Measurements from ENCODE around the gene RAPGEF4. TPM values are rescaled to one million over a fixed set of nuclear protein-coding genes. Genes with fewer than 3 reads are reported as not detected.

Gene RAPGEF4
- total and polyA plus RNA-seq, 2 of the 13 experiments (the other 11 are each of a cell fraction or from before 2014, with no cell fraction given) = 0.78 to 0.91 TPM

DNA sequence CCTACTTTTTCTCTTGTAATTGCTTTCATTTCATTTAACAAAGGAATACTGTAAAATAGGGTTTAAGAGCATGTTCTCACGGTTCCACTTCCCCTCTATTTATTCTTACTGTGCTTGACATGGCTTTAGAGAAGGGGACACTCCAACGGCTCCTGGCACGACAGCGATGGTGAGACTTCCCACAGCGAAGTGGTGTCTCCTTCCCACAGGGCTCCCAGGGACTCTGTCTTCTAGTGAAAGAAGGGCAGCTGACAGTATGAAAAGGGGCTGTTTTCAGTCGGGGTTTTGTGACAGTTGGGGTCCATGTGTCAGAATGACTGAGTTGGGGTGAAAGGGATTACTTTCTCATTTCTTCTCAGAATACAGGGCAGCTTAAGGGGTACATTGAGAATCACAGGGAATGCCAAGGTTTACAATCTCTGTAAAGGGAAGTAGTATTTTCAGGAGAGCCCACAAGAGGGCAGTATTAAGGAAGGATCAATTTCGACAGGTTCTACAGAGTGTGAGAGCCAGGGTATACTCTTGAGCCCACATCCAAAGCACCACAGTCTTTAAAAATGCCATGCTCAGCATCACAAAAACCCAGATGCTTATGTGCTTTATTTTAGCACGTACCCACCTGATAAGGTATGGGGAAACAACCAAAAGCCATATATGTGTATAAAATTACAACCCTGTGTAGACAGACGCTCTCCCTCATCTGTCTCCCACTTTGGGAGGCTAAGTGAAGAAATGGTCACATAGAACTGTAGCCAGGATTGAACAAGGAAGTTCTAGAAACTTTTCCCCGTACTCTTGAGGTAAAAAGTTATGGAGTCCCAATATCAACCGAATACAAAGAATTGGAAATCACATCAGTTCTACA is 31.3 kb upstream of the RAPGEF4 start (continued):
- TF ChIP-seq SMC3 (IDR thresholded peaks at IDR 0.05; ENCODE audit: low read length) = peak; percentile 30; the same call in 1 of the 2 replicates
- TF ChIP-seq ZNF484 (CRISPR knock-in tag; IDR thresholded peaks at IDR 0.05; ENCODE audit: borderline replicate concordance, low read depth) = no peak
- 0 out of 2 replicates have a peak, but pooled peaks have one; percentile 40 for TF ChIP-seq ZSCAN20 (CRISPR knock-in tag; IDR thresholded peaks at IDR 0.05; ENCODE audit: borderline replicate concordance)
- 0 out of 4 replicates have a peak, but pooled peaks of 1 of the 2 experiments have one; percentile 11 for TF ChIP-seq MAFK (conservative IDR thresholded peaks at IDR 0.05 in 1 of 2, IDR thresholded peaks at IDR 0.05 in 1 of 2; ENCODE audit: low read length in 2 of 2)

DNA sequence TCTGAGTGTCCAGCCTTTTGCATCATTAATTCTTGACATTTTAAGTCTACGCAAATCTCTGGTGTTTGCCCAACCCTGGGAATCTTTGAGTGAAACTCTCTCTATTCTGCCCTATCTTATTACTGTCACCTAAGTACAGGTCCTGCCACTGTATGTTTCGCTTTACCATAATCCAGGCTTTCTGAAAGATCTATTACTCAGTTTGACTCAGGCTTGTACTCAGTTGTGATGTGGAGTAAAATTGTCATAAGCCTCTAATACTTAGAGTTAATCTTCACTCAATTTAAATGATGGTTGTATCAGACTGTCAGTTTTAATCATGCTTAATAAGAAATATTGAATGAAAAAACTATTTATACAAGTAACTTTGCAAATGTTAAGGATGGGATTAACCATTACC is 30.3 kb upstream of the RAPGEF4 start:
- Histone ChIP-seq H3K4me2 (ENCODE audit: low read depth, low read length) (no peak overlapping the region), H3K79me2 (ENCODE audit: insufficient read depth, low read length) (no peaks in the 10 kb centered on the region), H3K27ac (ENCODE audit: extremely low read length, insufficient read depth, low read length) (no peak overlapping the region), H3K27me3 (ENCODE audit: control insufficient read depth in 1 of 2, insufficient read depth in 2 of 2, low read length in 2 of 2) (peaks cover 2 to 3% of the 10 kb centered on the region in 2 experiments; a peak in 3 of 5 replicates), H4K20me1 (ENCODE audit: insufficient read depth, low read length) (no peaks in the 10 kb centered on the region), H3K4me1 (ENCODE audit: insufficient read depth, low read length) (no peaks in the 10 kb centered on the region), H3K4me3 (replicated peaks in 1 of 3; ENCODE audit: insufficient read depth in 1 of 3, low read depth in 2 of 3, low read length in 3 of 3) (no peak overlapping the region), H3K9ac (ENCODE audit: insufficient read depth, low read depth, low read length) (no peak overlapping the region), H3K36me3 (replicated peaks in 1 of 2; ENCODE audit: control insufficient read depth in 1 of 2, insufficient read depth in 2 of 2, low read length in 2 of 2) (no peaks in the 10 kb centered on the region), H2AFZ (ENCODE audit: low read length) (no peak overlapping the region), H3K9me3 (ENCODE audit: low read length) (no peaks in the 10 kb centered on the region)
- ChIA-PET POLR2A (no interaction called here), CTCF (ENCODE audit: low intra/inter-chr PET ratio, low total read pairs) (no interaction called here)
- in situ Hi-C loops (cut with HindIII; ENCODE audit: extremely low pct_ligation_motif_present, low pct_unique_long_range_greater_than_20kb) (no loop called here), intact Hi-C loops (cut with micrococcal nuclease; ENCODE audit: unreplicated experiment) (no loop called here)
- ATAC-seq (no peak), FAIRE-seq (no peak), DNase-seq (ENCODE audit: low spot score) (no peak)
- no TSS peak for BruUV-seq (replicated peaks)
- WGBS (ENCODE audit: low lambda C conversion rate) = 55% methylated on average over 2 of the region's 2 CpGs
- no peak for TF ChIP-seq NCOA2 (CRISPR knock-in tag; IDR thresholded peaks at IDR 0.05)

DNA sequence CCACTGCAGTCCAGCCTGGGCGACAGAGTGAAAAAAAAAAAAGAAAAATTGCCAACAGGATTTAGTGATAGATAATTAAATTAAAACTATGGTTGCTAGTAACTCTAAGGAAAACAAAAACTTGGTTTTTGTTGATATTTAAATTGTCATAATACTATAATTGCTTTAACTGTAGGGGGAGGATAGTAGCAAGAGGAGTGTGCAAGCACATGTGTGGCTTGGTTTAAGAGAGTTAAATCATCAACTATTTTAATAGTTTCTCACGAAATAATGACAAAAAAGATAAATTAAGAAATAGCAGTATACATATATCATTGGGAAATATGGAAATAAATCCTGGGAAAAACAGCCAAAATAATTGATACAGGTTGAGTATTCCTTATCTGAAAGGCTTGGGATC is 27.4 kb upstream of the RAPGEF4 start:
- Histone ChIP-seq H3K4me3 (replicated peaks in 1 of 3; ENCODE audit: insufficient read depth in 1 of 3, low read depth in 2 of 3, low read length in 3 of 3) (no peak overlapping the region), H3K4me2 (ENCODE audit: low read depth, low read length) (no peak overlapping the region), H3K27ac (ENCODE audit: extremely low read length, insufficient read depth, low read length) (no peak overlapping the region), H2AFZ (ENCODE audit: low read length) (no peak overlapping the region), H4K20me1 (ENCODE audit: insufficient read depth, low read length) (no peaks in the 10 kb centered on the region), H3K4me1 (ENCODE audit: insufficient read depth, low read length) (no peaks in the 10 kb centered on the region), H3K9ac (ENCODE audit: insufficient read depth, low read depth, low read length) (no peak overlapping the region), H3K27me3 (ENCODE audit: control insufficient read depth in 1 of 2, insufficient read depth in 2 of 2, low read length in 2 of 2) (peaks cover 0 to 2% of the 10 kb centered on the region in 2 experiments; a peak in 2 of 5 replicates), H3K9me3 (ENCODE audit: low read length) (no peaks in the 10 kb centered on the region), H3K79me2 (ENCODE audit: insufficient read depth, low read length) (no peaks in the 10 kb centered on the region), H3K36me3 (replicated peaks in 1 of 2; ENCODE audit: control insufficient read depth in 1 of 2, insufficient read depth in 2 of 2, low read length in 2 of 2) (no peaks in the 10 kb centered on the region)
- POLR2A ChIA-PET = no interaction called here
- DNase-seq (ENCODE audit: low spot score) (no peak), ATAC-seq (no peak), FAIRE-seq (no peak)
- CTCF ChIA-PET (ENCODE audit: low intra/inter-chr PET ratio, low total read pairs) = no interaction called here
- BruUV-seq (replicated peaks) = no TSS peak
- 19% methylated on average over 2 of the region's 2 CpGs for WGBS (ENCODE audit: low lambda C conversion rate)
- in situ Hi-C loops (cut with HindIII; ENCODE audit: extremely low pct_ligation_motif_present, low pct_unique_long_range_greater_than_20kb) = no loop called here
- intact Hi-C loops (cut with micrococcal nuclease; ENCODE audit: unreplicated experiment) = no loop called here
- no peak for TF ChIP-seq CBFB (CRISPR knock-in tag; IDR thresholded peaks at IDR 0.05)
- TF ChIP-seq, protein P1, sequence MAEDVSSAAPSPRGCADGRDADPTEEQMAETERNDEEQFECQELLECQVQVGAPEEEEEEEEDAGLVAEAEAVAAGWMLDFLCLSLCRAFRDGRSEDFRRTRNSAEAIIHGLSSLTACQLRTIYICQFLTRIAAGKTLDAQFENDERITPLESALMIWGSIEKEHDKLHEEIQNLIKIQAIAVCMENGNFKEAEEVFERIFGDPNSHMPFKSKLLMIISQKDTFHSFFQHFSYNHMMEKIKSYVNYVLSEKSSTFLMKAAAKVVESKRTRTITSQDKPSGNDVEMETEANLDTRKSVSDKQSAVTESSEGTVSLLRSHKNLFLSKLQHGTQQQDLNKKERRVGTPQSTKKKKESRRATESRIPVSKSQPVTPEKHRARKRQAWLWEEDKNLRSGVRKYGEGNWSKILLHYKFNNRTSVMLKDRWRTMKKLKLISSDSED (CRISPR knock-in tag; IDR thresholded peaks at IDR 0.05) = no peak
- no peak for TF ChIP-seq NFE2L2 (IDR thresholded peaks at IDR 0.05; ENCODE audit: low read length)
- no peak for TF ChIP-seq GATAD1 (CRISPR knock-in tag; IDR thresholded peaks at IDR 0.05)
- TF ChIP-seq PHF8 (CRISPR knock-in tag; IDR thresholded peaks at IDR 0.05) = no peak
- no peak for TF ChIP-seq ZNF792 (CRISPR knock-in tag; IDR thresholded peaks at IDR 0.05)
- no peak for TF ChIP-seq ATM (IDR thresholded peaks at IDR 0.05; ENCODE audit: borderline replicate concordance)
- TF ChIP-seq ZBTB38 (CRISPR knock-in tag; IDR thresholded peaks at IDR 0.05) = no peak
- TF ChIP-seq, protein P2, sequence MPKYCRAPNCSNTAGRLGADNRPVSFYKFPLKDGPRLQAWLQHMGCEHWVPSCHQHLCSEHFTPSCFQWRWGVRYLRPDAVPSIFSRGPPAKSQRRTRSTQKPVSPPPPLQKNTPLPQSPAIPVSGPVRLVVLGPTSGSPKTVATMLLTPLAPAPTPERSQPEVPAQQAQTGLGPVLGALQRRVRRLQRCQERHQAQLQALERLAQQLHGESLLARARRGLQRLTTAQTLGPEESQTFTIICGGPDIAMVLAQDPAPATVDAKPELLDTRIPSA (CRISPR knock-in tag; IDR thresholded peaks at IDR 0.05; ENCODE audit: borderline replicate concordance) = no peak
- no peak for TF ChIP-seq MAFF (IDR thresholded peaks at IDR 0.05; ENCODE audit: low read depth, low read length)

Measured in HepG2 (cell line).